ENCODE results near the gene FYN.

Gene FYN

GRCh38 chr6:111810294-111811131 is 62.7 kb downstream of the FYN start:
- DNase-seq (ENCODE audit: insufficient read length, low spot score) (no peak), FAIRE-seq (no peak)

GRCh38 chr6:111809766-111810165 is 63.5 kb downstream of the FYN start:
- FAIRE-seq (no peak), DNase-seq (ENCODE audit: insufficient read length, low spot score) (no peak)

GRCh38 chr6:111809264-111809663 is 64.0 kb downstream of the FYN start:
- FAIRE-seq, result no peak
- no peak for DNase-seq (ENCODE audit: insufficient read length, low spot score)

GRCh38 chr6:111808493-111808892 is 64.8 kb downstream of the FYN start:
- no peak for DNase-seq (ENCODE audit: insufficient read length, low spot score)
- FAIRE-seq, result no peak

GRCh38 chr6:111806561-111807497 is 66.4 kb downstream of the FYN start:
- DNase-seq (ENCODE audit: insufficient read length, low spot score), result no peak
- no peak for FAIRE-seq

GRCh38 chr6:111806165-111806547 is 67.1 kb downstream of the FYN start:
- DNase-seq (ENCODE audit: insufficient read length, low spot score), result no peak
- FAIRE-seq, result no peak

- DNase-seq (ENCODE audit: insufficient read length, low spot score), result no peak
- FAIRE-seq, result no peak
These were observed 67.6 kb downstream of the FYN start for GRCh38 chr6:111805511-111806164.

- DNase-seq (ENCODE audit: insufficient read length, low spot score), result no peak
- no peak for FAIRE-seq
These were observed 68.5 kb downstream of the FYN start for GRCh38 chr6:111804627-111805235.

- DNase-seq (ENCODE audit: insufficient read length, low spot score) (no peak), FAIRE-seq (no peak)
These were observed 69.4 kb downstream of the FYN start for GRCh38 chr6:111803804-111804203.

- FAIRE-seq, result no peak
These were observed 69.9 kb downstream of the FYN start for GRCh38 chr6:111803371-111803770.

GRCh38 chr6:111802720-111803330 is 70.4 kb downstream of the FYN start:
- FAIRE-seq, result no peak
- no peak for DNase-seq (ENCODE audit: insufficient read length, low spot score)

More at GRCh38 chr6:111803371-111803770, 69.9 kb downstream of the FYN start:
- no peak for DNase-seq (ENCODE audit: insufficient read length, low spot score)

- DNase-seq (ENCODE audit: insufficient read length, low spot score) (no peak), FAIRE-seq (no peak)
These were observed 71.2 kb downstream of the FYN start for GRCh38 chr6:111802015-111802414.

- DNase-seq (ENCODE audit: insufficient read length, low spot score) (no peak), FAIRE-seq (no peak)
These were observed 72.4 kb downstream of the FYN start for GRCh38 chr6:111800821-111801220.

- no peak for DNase-seq (ENCODE audit: insufficient read length, low spot score)
- no peak for FAIRE-seq
These were observed 72.9 kb downstream of the FYN start for GRCh38 chr6:111800259-111800765.

- FAIRE-seq (no peak), DNase-seq (ENCODE audit: insufficient read length, low spot score) (no peak)
These were observed 73.5 kb downstream of the FYN start for GRCh38 chr6:111799576-111800258.

GRCh38 chr6:111798281-111798725 is 74.9 kb downstream of the FYN start:
- DNase-seq (ENCODE audit: insufficient read length, low spot score) (no peak), FAIRE-seq (no peak)

GRCh38 chr6:111796310-111796918 is 76.8 kb downstream of the FYN start:
- no peak for FAIRE-seq

GRCh38 chr6:111795558-111795957 is 77.7 kb downstream of the FYN start:
- DNase-seq (ENCODE audit: insufficient read length, low spot score) (no peak), FAIRE-seq (no peak)

More at GRCh38 chr6:111796310-111796918, 76.8 kb downstream of the FYN start:
- no peak for DNase-seq (ENCODE audit: insufficient read length, low spot score)

Measured in HTR-8/SVneo (cell line).